ENCODE data around the gene BUB1B. TPM values are rescaled to one million over a fixed set of nuclear protein-coding genes. Genes with fewer than 3 reads are reported as not detected.
"Not testable (repeated sequence)": the region's sequence is repeated elsewhere in the genome, so short reads cannot be mapped to it uniquely, and the experiment has no call there.

BUB1B gene
- total and polyA plus RNA-seq, 4 donors, result 1.1 to 8.0 (median 2.1) TPM

DNA sequence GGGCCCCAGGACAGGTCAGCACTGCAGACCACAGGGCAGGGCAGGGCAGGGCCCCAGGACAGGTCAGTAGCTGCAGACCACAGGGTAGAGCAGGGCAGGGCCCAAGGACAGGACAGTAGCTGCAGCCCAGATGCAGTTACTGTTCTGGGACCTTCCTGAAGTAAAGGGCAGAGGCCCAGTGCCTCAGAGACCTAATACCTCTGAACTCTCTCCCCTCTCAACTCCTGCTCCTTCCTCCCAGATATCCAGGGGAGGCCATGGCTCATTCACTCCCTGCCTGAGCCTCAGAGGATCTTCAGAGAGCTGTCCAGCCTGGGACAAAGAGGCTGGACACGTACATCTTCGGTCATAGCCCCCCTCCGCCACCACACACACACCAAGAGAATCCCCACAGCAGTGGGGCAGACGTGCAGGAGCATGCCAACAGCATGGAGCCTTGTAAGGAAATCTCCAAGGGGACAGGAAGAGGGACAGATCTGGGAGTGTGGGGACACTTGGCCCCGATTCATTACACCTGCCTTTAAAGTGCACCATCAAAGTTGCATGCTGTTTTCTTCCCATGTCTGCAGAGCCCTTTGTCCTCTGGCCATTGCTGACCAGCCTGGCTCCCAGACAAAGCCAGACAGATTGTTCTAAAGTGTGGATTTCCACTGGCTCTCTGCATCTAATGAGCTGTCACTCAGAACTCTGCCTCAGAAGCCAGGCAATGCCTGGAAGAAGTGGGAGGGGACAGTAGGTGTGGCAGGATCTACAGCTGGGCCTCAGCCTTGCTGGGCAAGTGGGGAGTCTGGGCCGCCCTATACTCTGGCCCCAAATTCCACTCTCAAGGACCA lies 24.2 kb upstream of the BUB1B start:
- H3K4me1 ChIP-seq (ENCODE audit: control insufficient read depth in 5 of 5, insufficient read depth in 5 of 5, low read length in 5 of 5), result no peaks in the 10 kb centered on the region
- no peaks in the 10 kb centered on the region for H3K27me3 ChIP-seq (ENCODE audit: control insufficient read depth in 3 of 3, insufficient read depth in 3 of 3, low read length in 2 of 3)
- DNase-seq, result no peak
- H3K9me3 ChIP-seq (ENCODE audit: control insufficient read depth in 4 of 4, insufficient read depth in 3 of 4, low read length in 3 of 4), result no peaks in the 10 kb centered on the region
- H3K4me3 ChIP-seq, result no peak overlapping the region
- no peak overlapping the region for H3K9ac ChIP-seq (ENCODE audit: insufficient read depth in 1 of 2, low read length in 2 of 2)
- TF ChIP-seq, protein P1, sequence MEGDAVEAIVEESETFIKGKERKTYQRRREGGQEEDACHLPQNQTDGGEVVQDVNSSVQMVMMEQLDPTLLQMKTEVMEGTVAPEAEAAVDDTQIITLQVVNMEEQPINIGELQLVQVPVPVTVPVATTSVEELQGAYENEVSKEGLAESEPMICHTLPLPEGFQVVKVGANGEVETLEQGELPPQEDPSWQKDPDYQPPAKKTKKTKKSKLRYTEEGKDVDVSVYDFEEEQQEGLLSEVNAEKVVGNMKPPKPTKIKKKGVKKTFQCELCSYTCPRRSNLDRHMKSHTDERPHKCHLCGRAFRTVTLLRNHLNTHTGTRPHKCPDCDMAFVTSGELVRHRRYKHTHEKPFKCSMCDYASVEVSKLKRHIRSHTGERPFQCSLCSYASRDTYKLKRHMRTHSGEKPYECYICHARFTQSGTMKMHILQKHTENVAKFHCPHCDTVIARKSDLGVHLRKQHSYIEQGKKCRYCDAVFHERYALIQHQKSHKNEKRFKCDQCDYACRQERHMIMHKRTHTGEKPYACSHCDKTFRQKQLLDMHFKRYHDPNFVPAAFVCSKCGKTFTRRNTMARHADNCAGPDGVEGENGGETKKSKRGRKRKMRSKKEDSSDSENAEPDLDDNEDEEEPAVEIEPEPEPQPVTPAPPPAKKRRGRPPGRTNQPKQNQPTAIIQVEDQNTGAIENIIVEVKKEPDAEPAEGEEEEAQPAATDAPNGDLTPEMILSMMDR (IDR thresholded peaks at IDR 0.05; ENCODE audit: control extremely low read depth, extremely low read depth), result no peak
- H3K27ac ChIP-seq (ENCODE audit: low read depth in 1 of 2, low read length in 1 of 2), result no peak overlapping the region
- WGBS, 2 donors, result 92 to 95% methylated on average over 6 of the region's 6 CpGs
- ATAC-seq (ENCODE audit: insufficient read depth, low FRiP score), result no peak
- H3K36me3 ChIP-seq (ENCODE audit: control insufficient read depth in 4 of 4, insufficient read depth in 4 of 4, low read length in 4 of 4), result no peaks in the 10 kb centered on the region

DNA sequence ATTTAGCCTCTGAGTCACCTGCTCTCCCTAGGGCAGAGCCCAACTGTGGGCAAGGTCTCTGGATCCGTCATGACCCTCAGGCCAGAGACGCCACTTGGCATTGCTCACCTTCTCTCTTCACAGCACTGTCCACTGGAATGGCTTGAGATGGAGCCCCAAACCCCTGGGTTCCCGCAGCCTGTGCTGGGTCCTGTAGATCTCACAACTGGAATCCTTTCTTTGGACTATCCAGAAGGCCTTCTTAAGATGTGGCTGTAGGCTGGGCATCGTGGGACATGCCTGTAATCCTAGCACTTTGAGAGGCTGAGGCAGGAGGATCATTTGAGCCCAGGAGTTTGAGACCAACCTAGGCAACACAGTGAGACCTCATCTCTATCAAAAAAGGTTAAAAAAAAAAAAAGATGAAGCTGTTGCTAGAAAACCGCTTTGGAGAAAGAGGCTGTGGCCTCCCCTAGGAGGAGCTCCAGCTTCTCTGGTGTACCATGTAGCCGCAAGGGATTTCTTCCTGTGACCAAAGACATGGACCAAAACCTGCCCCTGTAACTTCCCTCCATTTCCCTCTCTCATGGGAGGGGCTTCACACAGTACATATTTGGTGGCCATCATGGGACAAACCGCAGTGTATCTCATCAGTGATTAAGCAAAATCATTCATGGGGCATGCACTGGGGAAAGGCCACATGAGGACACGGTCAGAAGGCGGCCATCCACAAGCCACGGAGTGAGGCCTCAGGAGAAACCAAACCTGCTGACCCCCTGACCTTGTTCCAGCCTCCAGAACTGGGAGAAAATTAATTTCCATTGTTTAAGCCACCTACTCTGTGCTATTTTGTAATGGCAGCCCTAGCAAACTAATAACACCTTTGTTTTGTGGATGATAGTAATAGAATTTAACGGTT lies 23.3 kb upstream of the BUB1B start:
- Histone ChIP-seq H3K27ac (ENCODE audit: low read depth in 1 of 2, low read length in 1 of 2) (no peak overlapping the region), H3K27me3 (ENCODE audit: control insufficient read depth in 3 of 3, insufficient read depth in 3 of 3, low read length in 2 of 3) (no peaks in the 10 kb centered on the region), H3K36me3 (ENCODE audit: control insufficient read depth in 4 of 4, insufficient read depth in 4 of 4, low read length in 4 of 4) (no peaks in the 10 kb centered on the region), H3K9ac (ENCODE audit: insufficient read depth in 1 of 2, low read length in 2 of 2) (no peak overlapping the region), H3K9me3 (ENCODE audit: control insufficient read depth in 4 of 4, insufficient read depth in 3 of 4, low read length in 3 of 4) (no peaks in the 10 kb centered on the region), H3K4me1 (ENCODE audit: control insufficient read depth in 5 of 5, insufficient read depth in 5 of 5, low read length in 5 of 5) (no peaks in the 10 kb centered on the region), H3K4me3 (no peak overlapping the region)
- TF ChIP-seq, protein P1 (IDR thresholded peaks at IDR 0.05; ENCODE audit: control extremely low read depth, extremely low read depth), result no peak
- ATAC-seq (ENCODE audit: insufficient read depth, low FRiP score) (no peak), DNase-seq (no peak)
- 95 to 99% methylated on average over 11 of the region's 11 CpGs for WGBS, 2 donors

DNA sequence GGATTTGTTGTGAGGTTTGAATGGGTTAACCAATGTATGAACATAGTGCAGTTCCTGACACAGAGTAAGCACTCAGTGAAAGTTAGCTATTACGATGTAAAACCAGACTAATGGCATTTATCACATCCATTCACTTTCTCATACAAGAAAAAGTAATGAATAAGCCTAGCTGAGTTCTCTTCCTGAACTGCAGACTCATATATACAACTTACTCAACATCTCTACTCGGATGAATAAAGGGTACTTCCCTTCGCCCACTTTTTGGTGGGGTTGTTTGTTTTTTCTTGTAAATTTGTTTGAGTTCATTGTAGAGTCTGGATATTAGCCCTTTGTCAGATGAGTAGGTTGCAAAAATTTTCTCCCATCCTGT lies 22.7 kb upstream of the BUB1B start:
- H3K9me3 ChIP-seq (ENCODE audit: control insufficient read depth in 4 of 4, insufficient read depth in 3 of 4, low read length in 3 of 4); DNase-seq; H3K4me3 ChIP-seq; ATAC-seq (ENCODE audit: insufficient read depth, low FRiP score); H3K9ac ChIP-seq (ENCODE audit: insufficient read depth in 1 of 2, low read length in 2 of 2); H3K27ac ChIP-seq (ENCODE audit: low read depth in 1 of 2, low read length in 1 of 2); H3K27me3 ChIP-seq (ENCODE audit: control insufficient read depth in 3 of 3, insufficient read depth in 3 of 3, low read length in 2 of 3); H3K36me3 ChIP-seq (ENCODE audit: control insufficient read depth in 4 of 4, insufficient read depth in 4 of 4, low read length in 4 of 4); H3K4me1 ChIP-seq (ENCODE audit: control insufficient read depth in 5 of 5, insufficient read depth in 5 of 5, low read length in 5 of 5): not testable (repeated sequence)
- WGBS, 2 donors, result 43 to 61% methylated on average over 3 of the region's 3 CpGs

DNA sequence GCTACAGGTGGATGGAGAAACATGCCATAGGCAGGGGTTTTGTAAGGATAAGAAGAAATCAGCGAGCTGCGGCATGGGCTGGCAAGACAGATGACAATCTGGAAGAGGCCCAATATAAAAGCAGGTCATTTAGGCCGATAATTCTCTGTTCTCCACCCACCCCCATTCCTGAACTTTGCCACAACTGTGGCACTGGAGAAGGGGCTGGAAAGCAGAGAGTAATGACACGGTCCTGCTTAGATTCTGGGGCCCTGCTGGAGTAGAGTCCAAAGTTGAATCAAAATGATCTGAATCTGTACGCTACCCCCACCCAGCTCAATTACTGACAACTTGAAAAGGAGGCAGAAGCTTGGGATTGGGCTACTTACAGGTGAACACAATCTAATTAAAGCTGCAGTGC lies 18.4 kb upstream of the BUB1B start:
- Histone ChIP-seq H3K27ac (ENCODE audit: low read depth in 1 of 2, low read length in 1 of 2) (no peak overlapping the region), H3K4me1 (ENCODE audit: control insufficient read depth in 5 of 5, insufficient read depth in 5 of 5, low read length in 5 of 5) (no peaks in the 10 kb centered on the region), H3K4me3 (no peak overlapping the region), H3K27me3 (ENCODE audit: control insufficient read depth in 3 of 3, insufficient read depth in 3 of 3, low read length in 2 of 3) (no peaks in the 10 kb centered on the region), H3K9ac (ENCODE audit: insufficient read depth in 1 of 2, low read length in 2 of 2) (no peak overlapping the region), H3K9me3 (ENCODE audit: control insufficient read depth in 4 of 4, insufficient read depth in 3 of 4, low read length in 3 of 4) (no peaks in the 10 kb centered on the region), H3K36me3 (ENCODE audit: control insufficient read depth in 4 of 4, insufficient read depth in 4 of 4, low read length in 4 of 4) (no peaks in the 10 kb centered on the region)
- ATAC-seq (ENCODE audit: insufficient read depth, low FRiP score), result no peak
- DNase-seq, result no peak
- 93 to 96% methylated on average over 5 of the region's 5 CpGs for WGBS, 2 donors
- TF ChIP-seq, protein P1 (IDR thresholded peaks at IDR 0.05; ENCODE audit: control extremely low read depth, extremely low read depth), result no peak

Measured in lung (tissue), 12 donors.